ENCODE results near the gene TRIM24.

The TRIM24 gene

DNA sequence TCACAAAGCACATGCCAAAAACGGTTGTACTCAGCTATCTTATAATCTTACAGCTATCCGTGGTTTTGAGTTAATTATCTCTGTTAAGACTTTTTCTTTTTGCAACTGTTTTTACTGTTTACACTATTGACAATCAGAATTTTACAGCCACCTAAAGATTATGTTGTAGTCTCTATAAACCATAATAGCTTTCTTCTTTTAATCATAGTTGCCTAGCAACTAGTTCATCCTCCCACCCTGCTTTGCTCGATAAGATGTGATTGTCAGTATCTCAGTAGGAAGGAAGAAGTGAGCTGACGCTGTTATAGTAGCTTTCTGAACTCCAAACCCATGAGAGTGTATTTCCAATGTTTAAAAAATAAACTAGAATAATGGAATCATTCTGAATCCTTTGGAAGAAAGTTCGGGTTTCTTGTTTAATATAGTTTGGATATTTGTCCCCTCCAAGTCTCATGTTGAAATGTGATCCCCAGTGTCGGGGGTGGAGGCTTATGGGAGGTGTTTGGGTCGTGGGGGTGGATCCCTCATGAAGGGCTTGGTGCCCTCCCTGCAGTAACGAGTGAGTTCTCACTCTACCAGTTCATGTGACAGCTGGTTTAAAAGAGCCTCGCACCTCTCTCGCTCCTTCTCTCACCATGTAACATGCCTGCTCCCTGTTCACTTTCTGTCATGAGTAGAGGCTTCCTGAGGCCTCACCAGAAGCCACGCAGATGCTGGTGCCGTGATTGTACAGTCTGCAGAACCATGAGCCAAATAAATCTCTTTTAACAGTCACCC, 173.0 kb downstream of the TRIM24 start:
- Mint-ChIP-seq H3K27me3 (peaks cover 56% of the 10 kb centered on the region), H3K36me3 (ENCODE audit: insufficient read depth) (peaks cover 2% of the 10 kb centered on the region), H3K27ac (ENCODE audit: low read depth) (no peak overlapping the region), H3K4me1 (no peaks in the 10 kb centered on the region), H3K4me3 (no peak overlapping the region), H3K9me3 (no peaks in the 10 kb centered on the region)
- ATAC-seq (replicated peaks; ENCODE audit: extremely low read depth, poor library complexity, severe bottlenecking) (no peak), DNase-seq (ENCODE audit: low spot score in 2 of 2) (no peak)
